Thyroid gland (tissue), 4 donors: ENCODE data around the gene HIVEP2.

Source experiments
- POLR2A ChIP-seq, 2 donors: fragments of 450-650 bp; IDR thresholded peaks; one replicate each; pipeline ENCODE4 v1.6.1; 2017; ENCODE audit warnings: antibody characterized with exemption in 2 of 2, mild to moderate bottlenecking in 2 of 2, moderate library complexity in 1 of 2
- TF ChIP-seq, protein P1 (sequence below), 6 experiments: fragments of 200-600 bp in 3 of 6; fragments of 450-650 bp in 3 of 6; sonication (generic) in 3 of 6; IDR thresholded peaks; one replicate each; pipeline ENCODE4 v1.5.1; 2016 to 2019; ENCODE audit warnings: antibody characterized with exemption in 6 of 6, mild to moderate bottlenecking in 2 of 6, inconsistent platforms in 1 of 6, moderate library complexity in 1 of 6

DNA sequence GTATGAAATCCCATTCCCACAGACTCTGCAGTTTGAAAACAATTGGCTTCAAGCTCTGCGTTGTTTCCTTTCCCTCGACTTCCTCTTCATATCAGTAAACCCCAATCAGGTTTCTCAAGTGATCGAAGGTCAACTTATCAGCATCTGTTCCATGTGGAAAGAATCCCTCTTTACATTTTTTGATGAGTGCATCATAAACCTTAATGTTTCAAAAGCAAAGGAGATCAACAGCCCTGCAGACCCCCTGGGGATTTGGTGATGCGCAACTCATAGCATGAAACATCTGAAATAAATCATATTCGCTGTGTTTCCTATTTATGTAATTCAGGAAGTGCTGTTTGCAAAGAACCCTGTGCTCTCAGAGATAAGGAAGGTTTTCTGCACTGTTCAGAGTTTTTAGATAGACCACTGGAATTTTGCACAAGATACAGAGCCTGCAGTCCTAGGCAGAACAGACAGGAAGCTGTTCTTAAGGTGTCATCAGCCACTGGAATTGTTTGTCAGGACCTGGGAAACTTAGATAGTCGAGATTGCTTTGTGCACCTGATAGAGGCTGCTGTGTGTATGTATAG, 216.0 kb downstream of the HIVEP2 start:
- TF ChIP-seq, protein P1, sequence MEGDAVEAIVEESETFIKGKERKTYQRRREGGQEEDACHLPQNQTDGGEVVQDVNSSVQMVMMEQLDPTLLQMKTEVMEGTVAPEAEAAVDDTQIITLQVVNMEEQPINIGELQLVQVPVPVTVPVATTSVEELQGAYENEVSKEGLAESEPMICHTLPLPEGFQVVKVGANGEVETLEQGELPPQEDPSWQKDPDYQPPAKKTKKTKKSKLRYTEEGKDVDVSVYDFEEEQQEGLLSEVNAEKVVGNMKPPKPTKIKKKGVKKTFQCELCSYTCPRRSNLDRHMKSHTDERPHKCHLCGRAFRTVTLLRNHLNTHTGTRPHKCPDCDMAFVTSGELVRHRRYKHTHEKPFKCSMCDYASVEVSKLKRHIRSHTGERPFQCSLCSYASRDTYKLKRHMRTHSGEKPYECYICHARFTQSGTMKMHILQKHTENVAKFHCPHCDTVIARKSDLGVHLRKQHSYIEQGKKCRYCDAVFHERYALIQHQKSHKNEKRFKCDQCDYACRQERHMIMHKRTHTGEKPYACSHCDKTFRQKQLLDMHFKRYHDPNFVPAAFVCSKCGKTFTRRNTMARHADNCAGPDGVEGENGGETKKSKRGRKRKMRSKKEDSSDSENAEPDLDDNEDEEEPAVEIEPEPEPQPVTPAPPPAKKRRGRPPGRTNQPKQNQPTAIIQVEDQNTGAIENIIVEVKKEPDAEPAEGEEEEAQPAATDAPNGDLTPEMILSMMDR (IDR thresholded peaks at IDR 0.05), result no peak
- TF ChIP-seq POLR2A (IDR thresholded peaks at IDR 0.05), result no peak
